ENCODE measurements around the gene VDR.

DNA sequence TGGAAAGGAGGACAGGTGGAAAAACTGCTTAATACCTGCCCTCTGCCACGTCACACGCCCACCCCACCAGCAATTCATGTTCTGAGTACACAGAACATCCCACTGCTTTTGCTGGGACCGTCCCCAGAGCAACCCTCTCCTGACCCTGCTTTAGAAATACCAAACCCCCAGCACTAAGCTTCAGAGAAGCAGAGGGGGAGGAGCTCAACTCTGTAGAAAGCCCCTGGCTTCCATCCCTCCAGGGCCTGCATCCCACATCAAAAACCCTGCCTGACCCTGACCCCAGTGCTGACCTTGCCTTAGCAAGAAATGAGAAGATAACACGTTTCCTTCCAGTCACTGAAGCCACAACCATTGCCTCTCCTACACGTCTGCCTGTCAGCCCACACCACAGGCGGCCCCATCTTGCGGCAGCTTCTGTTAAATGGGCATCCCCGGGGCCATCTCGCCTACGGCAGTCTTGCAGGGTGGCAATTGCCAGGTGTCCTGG, 19.7 kb downstream of the VDR start:
- TF ChIP-seq POLR2A (IDR thresholded peaks at IDR 0.05) (no peak), POLR2AphosphoS5 (IDR thresholded peaks at IDR 0.05) (no peak)
